ENCODE results near the gene ATP6V0B.
A peak's percentile ranks its signal among the peaks of the same experiment; 100 is the strongest.

The ATP6V0B gene

DNA sequence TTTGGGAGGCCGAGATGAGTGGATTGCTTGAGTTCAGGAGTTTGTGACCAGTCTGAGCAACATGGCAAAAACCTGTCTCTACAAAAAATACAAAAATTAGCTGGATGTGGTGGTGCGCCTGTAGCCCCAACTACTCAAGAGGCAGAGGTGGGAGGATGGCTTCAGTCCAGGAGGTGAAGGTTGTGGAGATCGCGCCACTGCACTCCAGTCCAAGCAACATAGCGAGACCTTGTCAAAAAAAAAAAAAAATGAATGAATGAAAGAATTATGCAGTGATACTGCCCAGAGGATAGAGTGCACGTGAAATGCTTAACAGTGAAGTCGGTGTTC, 5.4 kb upstream of the ATP6V0B start:
- Histone ChIP-seq H3K4me1 (peaks cover 20 to 26% (median 23%) of the 10 kb centered on the region in 10 experiments), H3K27me3 (no peaks in the 10 kb centered on the region), H3K9ac (no peak overlapping the region), H3K9me3 (replicated peaks in 1 of 11) (no peaks in the 10 kb centered on the region), H3K4me2 (peak overlapping the region in 10 of 11 experiments; percentile 28 to 90 (median 48); a peak in 16 of 22 replicates), H4K20me1 (peaks cover 0 to 47% (median 10%) of the 10 kb centered on the region in 11 experiments; a peak in 10 of 22 replicates), H3K36me3 (peaks cover 23 to 62% (median 51%) of the 10 kb centered on the region in 11 experiments), H3K4me3 (peak overlapping the region in 8 of 10 experiments; percentile 76 to 94 (median 88); a peak in 8 of 20 replicates), H3K27ac (no peak overlapping the region)
- TF ChIP-seq Cebpa-rat (IDR thresholded peaks at IDR 0.05) = no peak

GRCh38 chr1:43969746-43970466, 4.9 kb upstream of the ATP6V0B start, which contains the start of gene DPH2:
TSS of gene DPH2 (plus strand) at chr1:43970010. CDS start at chr1:43970176, 166 bp downstream.
- Histone ChIP-seq H3K27me3 (no peaks in the 10 kb centered on the region), H3K4me3 (peak within 1 kb of the TSS; percentile 76 to 94 (median 88)), H3K4me2 (peak within 1 kb of the TSS; percentile 86 to 100 (median 96)), H3K4me1 (peaks cover 20 to 27% (median 24%) of the 10 kb centered on the region in 10 experiments), H3K36me3 (peaks cover 23 to 57% (median 46%) of the 10 kb centered on the region in 11 experiments), H3K27ac (peak within 1 kb of the TSS; percentile 8 to 87 (median 73); a peak in 20 of 22 replicates), H4K20me1 (peaks cover 0 to 42% (median 10%) of the 10 kb centered on the region in 11 experiments; a peak in 10 of 22 replicates), H3K9ac (peak within 1 kb of the TSS; percentile 76 to 91 (median 84)), H3K9me3 (replicated peaks in 1 of 11) (no peaks in the 10 kb centered on the region)
- no peak for TF ChIP-seq Cebpa-rat (IDR thresholded peaks at IDR 0.05)

DNA sequence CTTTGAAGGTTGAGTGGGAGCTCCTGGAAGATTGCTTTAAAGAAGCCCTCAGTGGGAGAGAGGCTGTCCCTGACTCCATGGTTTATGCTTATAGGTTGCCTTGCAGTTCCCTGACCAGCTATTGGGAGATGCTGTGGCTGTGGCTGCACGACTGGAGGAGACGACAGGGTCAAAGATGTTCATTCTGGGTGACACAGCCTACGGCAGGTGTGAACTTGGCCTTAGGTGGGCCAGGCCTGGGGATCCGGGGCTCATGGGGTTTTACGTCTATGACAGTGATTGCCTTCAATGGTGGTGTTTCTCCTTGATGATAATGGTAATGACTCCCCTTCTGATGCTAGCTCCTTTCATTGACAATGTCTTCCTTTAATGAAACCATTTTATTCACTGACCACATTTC, 4.3 kb upstream of the ATP6V0B start:
- H3K27me3 ChIP-seq = no peaks in the 10 kb centered on the region
- H3K4me1 ChIP-seq = peaks cover 20 to 27% (median 24%) of the 10 kb centered on the region in 10 experiments
- no peak for TF ChIP-seq Cebpa-rat (IDR thresholded peaks at IDR 0.05)
- no peaks in the 10 kb centered on the region for H3K9me3 ChIP-seq (replicated peaks in 1 of 11)
- H4K20me1 ChIP-seq = peaks cover 2 to 43% (median 13%) of the 10 kb centered on the region in 11 experiments; a peak in 20 of 22 replicates
- peaks cover 23 to 56% (median 46%) of the 10 kb centered on the region in 11 experiments for H3K36me3 ChIP-seq
- peak overlapping the region in 10 of 11 experiments; percentile 47 to 87 (median 74); a peak in 19 of 22 replicates for H3K27ac ChIP-seq
- H3K4me3 ChIP-seq = peak overlapping the region; percentile 76 to 94 (median 88)
- peak overlapping the region; percentile 76 to 91 (median 84) for H3K9ac ChIP-seq
- H3K4me2 ChIP-seq = peak overlapping the region; percentile 86 to 100 (median 96)

GRCh38 chr1:43970911-43971310, 3.8 kb upstream of the ATP6V0B start:
- peak overlapping the region; percentile 86 to 100 (median 96) for H3K4me2 ChIP-seq
- peak overlapping the region in 10 of 11 experiments; percentile 76 to 91 (median 84); a peak in 19 of 22 replicates for H3K9ac ChIP-seq
- H4K20me1 ChIP-seq = peaks cover 6 to 43% (median 17%) of the 10 kb centered on the region in 11 experiments
- peak overlapping the region; percentile 76 to 94 (median 88) for H3K4me3 ChIP-seq
- no peaks in the 10 kb centered on the region for H3K9me3 ChIP-seq (replicated peaks in 1 of 11)
- H3K4me1 ChIP-seq = peaks cover 21 to 31% (median 26%) of the 10 kb centered on the region in 10 experiments
- H3K27ac ChIP-seq = peak overlapping the region in 2 of 11 experiments; percentile 66 to 80; a peak in 2 of 22 replicates
- H3K27me3 ChIP-seq = no peaks in the 10 kb centered on the region
- H3K36me3 ChIP-seq = peaks cover 23 to 53% (median 45%) of the 10 kb centered on the region in 11 experiments
- TF ChIP-seq Cebpa-rat (IDR thresholded peaks at IDR 0.05) = no peak

DNA sequence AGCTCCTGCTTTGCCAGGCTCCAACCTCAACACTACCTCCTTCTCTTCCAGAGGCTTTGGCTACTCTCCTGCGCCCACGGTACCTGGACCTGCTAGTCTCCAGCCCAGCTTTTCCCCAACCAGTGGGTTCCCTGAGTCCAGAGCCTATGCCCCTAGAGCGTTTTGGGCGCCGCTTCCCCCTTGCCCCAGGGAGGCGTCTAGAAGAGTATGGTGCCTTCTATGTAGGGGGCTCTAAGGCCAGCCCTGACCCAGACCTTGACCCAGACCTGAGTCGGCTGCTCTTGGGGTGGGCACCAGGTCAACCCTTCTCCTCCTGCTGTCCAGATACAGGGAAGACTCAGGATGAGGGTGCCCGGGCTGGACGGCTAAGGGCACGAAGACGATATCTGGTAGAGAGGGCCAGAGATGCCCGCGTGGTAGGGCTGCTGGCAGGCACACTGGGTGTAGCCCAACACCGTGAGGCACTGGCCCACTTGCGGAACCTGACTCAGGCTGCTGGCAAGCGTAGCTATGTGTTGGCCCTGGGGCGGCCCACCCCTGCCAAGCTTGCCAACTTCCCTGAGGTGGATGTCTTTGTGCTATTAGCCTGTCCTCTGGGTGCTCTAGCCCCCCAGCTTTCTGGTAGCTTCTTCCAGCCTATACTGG, 3.3 kb upstream of the ATP6V0B start:
- Histone ChIP-seq H3K36me3 (peaks cover 27 to 53% (median 45%) of the 10 kb centered on the region in 11 experiments), H4K20me1 (peaks cover 11 to 45% (median 23%) of the 10 kb centered on the region in 11 experiments), H3K27me3 (no peaks in the 10 kb centered on the region), H3K9ac (peak overlapping the region in 2 of 11 experiments; percentile 84 to 91; a peak in 3 of 22 replicates), H3K9me3 (replicated peaks in 1 of 11) (no peaks in the 10 kb centered on the region), H3K4me3 (peak overlapping the region in 6 of 10 experiments; percentile 84 to 94 (median 90); a peak in 13 of 20 replicates), H3K4me2 (peak overlapping the region; percentile 86 to 100 (median 96)), H3K4me1 (peaks cover 26 to 36% (median 32%) of the 10 kb centered on the region in 10 experiments), H3K27ac (no peak overlapping the region)
- no peak for TF ChIP-seq Cebpa-rat (IDR thresholded peaks at IDR 0.05)

GRCh38 chr1:43973981-43974442, 748 bp upstream of the ATP6V0B start:
- H3K4me3 ChIP-seq = peak overlapping the region; percentile 91 to 100 (median 96)
- H4K20me1 ChIP-seq = peaks cover 34 to 64% (median 37%) of the 10 kb centered on the region in 11 experiments
- H3K36me3 ChIP-seq = peaks cover 36 to 59% (median 50%) of the 10 kb centered on the region in 11 experiments
- peaks cover 50 to 60% (median 56%) of the 10 kb centered on the region in 10 experiments for H3K4me1 ChIP-seq
- no peaks in the 10 kb centered on the region for H3K9me3 ChIP-seq (replicated peaks in 1 of 11)
- TF ChIP-seq Cebpa-rat (IDR thresholded peaks at IDR 0.05) = no peak
- peak overlapping the region; percentile 94 to 100 (median 99) for H3K9ac ChIP-seq
- H3K4me2 ChIP-seq = peak overlapping the region; percentile 89 to 99 (median 98)
- peak overlapping the region in 10 of 11 experiments; percentile 90 to 100 (median 98); a peak in 14 of 22 replicates for H3K27ac ChIP-seq
- H3K27me3 ChIP-seq = no peaks in the 10 kb centered on the region

- Histone ChIP-seq H3K4me2 (peak overlapping the region; percentile 89 to 100 (median 98)), H3K4me3 (peak overlapping the region; percentile 91 to 100 (median 96)), H3K9ac (peak overlapping the region; percentile 94 to 100 (median 99)), H3K9me3 (replicated peaks in 1 of 11) (no peaks in the 10 kb centered on the region), H3K27ac (peak overlapping the region; percentile 90 to 100 (median 99)), H3K4me1 (peaks cover 55 to 65% (median 61%) of the 10 kb centered on the region in 10 experiments), H3K36me3 (peaks cover 36 to 59% (median 50%) of the 10 kb centered on the region in 11 experiments), H3K27me3 (no peaks in the 10 kb centered on the region), H4K20me1 (peaks cover 34 to 66% (median 37%) of the 10 kb centered on the region in 11 experiments)
- TF ChIP-seq Cebpa-rat (IDR thresholded peaks at IDR 0.05) = no peak
Observed at GRCh38 chr1:43975249-43975961, 645 bp downstream of the ATP6V0B start.

DNA sequence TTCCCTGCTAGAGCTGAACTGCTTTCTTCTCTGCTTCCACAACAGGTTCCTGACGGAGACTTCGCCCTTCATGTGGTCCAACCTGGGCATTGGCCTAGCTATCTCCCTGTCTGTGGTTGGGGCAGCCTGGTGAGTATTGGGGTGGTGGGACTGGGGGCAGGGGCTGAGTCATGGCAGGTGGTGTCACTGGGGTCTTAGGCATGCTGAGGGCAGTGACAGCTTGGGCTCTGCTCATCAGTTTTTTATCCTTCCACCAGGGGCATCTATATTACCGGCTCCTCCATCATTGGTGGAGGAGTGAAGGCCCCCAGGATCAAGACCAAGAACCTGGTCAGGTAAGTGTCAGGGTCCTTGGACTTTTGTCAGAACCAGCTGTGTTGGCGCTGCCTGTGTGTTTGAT, 1.3 kb downstream of the ATP6V0B start:
- Histone ChIP-seq H3K27me3 (no peaks in the 10 kb centered on the region), H3K4me3 (peak overlapping the region; percentile 91 to 100 (median 96)), H3K36me3 (peaks cover 36 to 55% (median 48%) of the 10 kb centered on the region in 11 experiments), H3K9me3 (replicated peaks in 1 of 11) (no peaks in the 10 kb centered on the region), H3K4me1 (peaks cover 55 to 65% (median 61%) of the 10 kb centered on the region in 10 experiments), H4K20me1 (peaks cover 34 to 66% (median 37%) of the 10 kb centered on the region in 11 experiments), H3K27ac (peak overlapping the region in 10 of 11 experiments; percentile 90 to 100 (median 98); a peak in 17 of 22 replicates), H3K4me2 (peak overlapping the region; percentile 89 to 100 (median 98)), H3K9ac (peak overlapping the region; percentile 94 to 100 (median 99))
- no peak for TF ChIP-seq Cebpa-rat (IDR thresholded peaks at IDR 0.05)
